GM19324 (cell line): Measurements from ENCODE around the gene SLC22A7.
"Not testable (repeated sequence)": the region's sequence is repeated elsewhere in the genome, so short reads cannot be mapped to it uniquely, and the experiment has no call there.

Experiments
- ATAC-seq: cut with Tn5 transposase; IDR thresholded peaks from one replicate; pipeline ENCODE4 v1.9.1; 2021; ENCODE audit warnings: mild to moderate bottlenecking, moderate library complexity; ENCODE audit not compliant: unreplicated experiment, low FRiP score

Gene SLC22A7

DNA sequence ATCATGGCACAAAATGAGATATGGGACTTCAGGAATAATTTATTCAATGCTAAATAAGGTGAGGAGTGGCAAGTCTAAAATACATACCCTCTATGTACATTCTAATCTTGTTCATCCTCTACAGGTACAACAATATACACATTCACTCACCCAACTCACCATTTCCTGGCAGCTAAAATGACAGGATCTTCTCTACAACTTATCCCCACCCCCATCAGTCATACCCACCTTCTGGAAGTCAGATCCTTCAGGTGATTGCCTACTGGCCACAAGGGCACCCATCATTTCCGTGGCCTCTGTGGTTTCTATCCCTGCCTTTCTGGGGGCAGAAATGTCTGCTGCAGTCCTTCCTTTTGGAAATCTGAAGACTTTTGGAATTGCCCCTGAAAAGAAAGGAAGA lies 33.4 kb downstream of the SLC22A7 start:
- ATAC-seq = no peak

DNA sequence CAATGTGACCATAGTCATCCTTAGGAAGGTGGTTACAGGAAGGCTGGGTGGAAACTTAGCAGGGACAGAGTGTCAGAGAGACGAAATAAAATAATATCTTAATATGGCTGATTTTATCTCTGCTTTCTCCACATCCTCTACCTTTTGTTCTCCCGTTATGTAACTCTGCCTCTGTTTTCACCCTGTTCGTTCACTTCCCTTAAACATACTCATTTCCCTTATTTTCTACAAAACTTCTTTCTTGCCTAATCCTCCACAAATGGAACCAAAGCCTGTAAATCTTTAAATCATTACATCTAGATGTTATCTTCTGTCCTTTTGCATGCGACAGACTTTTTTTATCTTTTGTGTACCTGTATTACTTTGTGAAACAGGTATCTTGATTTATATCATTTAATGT lies 33.8 kb downstream of the SLC22A7 start:
- ATAC-seq = no peak

DNA sequence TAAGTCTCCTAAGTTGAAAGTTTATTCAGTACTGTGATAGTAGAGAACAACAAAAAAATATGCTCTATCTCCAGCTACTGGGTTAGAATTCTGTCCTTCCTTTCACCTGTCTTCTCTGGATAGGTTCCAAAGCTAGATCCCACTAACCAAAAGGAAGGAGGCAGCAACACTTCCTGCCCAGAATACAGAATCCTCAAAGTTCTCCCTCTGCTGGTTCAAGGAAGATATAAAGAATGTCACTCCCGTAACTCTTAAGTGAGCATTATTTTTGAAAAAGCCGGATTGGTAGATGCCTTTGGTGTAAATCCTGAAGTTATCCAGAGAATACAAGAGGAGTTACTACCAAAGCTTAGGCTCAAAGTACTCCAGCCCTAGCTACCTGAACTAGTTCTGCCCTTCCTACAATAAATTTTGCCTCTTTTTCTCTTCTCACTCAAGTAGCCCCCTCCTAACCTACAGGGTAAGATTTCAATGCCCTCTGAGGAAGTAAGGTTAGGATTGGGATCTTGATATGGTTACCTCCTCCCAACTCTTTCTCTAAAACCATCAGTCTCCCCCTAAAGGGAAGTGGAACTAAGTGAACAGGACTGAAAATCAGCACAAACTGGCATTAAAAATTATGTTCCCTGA lies 36.5 kb downstream of the SLC22A7 start:
- ATAC-seq = no peak

DNA sequence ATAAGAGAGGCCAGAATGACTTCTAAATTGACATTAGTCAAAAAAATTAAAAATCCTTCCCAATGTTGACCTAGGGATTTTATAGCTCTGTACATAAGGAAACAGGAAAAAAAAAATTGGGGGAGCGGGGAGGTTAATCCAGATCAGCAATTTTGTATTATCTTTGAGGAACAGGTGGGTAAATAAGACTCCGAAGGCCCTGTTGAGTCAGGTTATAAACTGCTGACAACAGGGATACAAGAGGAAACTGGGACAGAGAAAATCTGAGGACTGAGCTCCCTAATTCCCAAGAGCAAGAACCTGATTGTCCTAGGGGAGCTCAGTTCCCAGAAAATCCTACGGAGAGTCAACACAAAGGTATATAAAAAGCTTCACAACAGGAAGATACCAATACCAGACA lies 37.4 kb downstream of the SLC22A7 start:
- no peak for ATAC-seq

DNA sequence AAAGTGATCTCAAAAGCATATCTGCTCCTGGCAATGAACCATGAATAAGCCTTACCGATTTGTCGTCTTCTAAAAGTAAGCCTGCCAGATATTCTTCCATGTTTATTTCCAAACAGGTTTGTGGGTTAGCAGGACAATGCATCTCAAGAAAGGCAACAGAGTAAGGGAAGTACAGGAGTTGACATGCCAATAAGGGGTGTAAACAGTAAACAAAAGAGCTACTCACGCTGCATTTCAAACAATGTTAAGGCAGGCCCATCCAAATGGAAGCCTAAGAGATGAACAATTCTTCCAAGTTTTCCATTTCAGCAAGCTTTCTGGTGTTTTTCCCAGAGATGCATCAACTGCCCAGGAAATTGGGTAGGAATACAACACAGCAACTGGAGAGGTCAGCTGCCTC lies 38.3 kb downstream of the SLC22A7 start:
- no peak for ATAC-seq

DNA sequence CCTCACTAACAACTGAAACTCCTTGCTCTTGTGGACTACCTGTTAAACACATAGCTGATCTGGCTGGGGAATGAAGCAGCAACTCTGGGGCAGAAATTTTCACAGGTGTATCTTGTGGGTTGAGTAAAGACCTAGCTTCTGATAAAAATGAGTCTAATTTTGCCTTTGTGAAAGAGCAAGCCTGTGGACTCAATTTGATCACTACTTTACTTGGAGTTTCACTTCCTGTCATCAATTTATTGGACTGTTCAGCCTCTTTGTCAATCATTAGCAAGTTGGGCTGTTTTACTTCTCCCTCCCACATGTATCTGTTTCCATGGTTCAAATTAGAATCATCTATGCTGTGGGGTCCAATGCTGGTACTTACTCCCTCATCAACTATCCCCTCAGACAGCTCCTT lies 40.2 kb downstream of the SLC22A7 start:
- ATAC-seq = no peak

DNA sequence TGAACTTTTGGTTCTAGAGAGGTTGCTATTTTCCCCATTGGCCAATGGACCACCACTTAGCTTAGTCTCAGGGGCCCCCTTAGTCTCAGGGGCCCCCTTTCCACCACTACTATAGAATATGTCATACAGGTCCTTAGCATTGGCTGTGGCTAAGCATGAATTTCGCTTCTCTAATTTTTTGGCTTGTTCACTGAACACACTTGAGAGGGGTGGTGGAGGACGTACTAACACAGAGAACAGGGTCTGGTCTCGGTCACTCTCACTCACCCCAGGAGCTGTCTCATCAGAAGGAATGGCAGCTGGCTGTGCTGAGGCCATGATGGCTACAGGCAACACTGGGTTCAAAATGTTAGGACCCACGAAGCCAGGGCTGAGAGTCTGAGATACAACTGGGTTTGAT lies 41.1 kb downstream of the SLC22A7 start:
- no peak for ATAC-seq

DNA sequence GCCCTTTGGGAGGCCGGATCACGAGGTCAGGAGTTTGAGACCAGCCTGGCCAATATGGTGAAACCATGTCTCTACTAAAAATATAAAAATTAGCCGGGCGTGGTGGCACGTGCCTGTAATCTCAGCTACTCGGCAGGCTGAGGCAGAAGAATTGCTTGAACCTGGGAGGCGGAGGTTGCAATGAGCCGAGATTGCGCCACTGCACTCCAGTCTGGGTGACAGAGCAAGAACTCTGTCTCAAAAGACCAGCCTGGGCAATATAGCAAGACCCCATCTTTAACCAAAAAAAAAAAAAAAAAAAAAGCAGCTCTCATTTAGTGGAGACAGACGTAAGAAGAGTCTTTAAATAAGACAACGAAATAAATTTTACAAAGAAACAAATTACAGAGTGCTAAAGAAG lies 48.2 kb downstream of the SLC22A7 start:
- ATAC-seq = not testable (repeated sequence)

DNA sequence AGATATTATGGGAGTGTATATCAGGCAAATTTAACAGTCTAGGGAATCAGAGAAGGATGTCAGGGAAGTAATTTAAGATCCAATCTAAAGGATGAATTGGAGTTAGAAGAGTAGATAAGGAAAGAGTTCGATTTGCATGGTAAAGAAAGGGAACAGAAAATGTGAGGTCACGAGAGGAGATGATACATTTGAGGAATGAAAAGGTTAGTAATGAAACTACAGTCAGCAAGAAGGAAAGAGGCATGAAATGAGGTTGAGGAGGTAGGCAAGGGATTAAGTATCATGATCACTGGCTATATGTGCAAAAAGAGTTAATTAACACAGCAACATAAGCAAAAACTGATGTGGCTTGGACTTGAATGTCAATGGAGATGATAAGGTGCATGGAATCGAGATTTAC lies 49.0 kb downstream of the SLC22A7 start:
- ATAC-seq = no peak

DNA sequence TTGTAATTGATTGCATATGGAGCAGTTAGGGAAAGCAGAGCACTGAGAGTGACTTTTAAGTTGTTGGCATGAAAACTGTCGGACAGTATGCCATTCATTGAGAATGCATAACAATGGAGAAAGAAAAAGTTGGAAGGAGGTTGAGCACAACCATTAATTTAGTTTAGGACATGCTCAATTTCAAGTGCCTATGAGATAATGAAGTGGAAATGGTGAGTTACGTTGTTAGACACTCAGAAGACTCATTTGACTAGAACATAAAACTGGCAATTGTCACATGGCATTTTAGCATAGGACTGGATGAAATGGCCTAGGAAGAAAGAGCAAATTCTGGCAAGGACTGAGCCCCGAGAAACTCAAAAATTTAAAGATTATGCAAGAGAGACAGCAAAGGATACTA lies 49.4 kb downstream of the SLC22A7 start:
- no peak for ATAC-seq

DNA sequence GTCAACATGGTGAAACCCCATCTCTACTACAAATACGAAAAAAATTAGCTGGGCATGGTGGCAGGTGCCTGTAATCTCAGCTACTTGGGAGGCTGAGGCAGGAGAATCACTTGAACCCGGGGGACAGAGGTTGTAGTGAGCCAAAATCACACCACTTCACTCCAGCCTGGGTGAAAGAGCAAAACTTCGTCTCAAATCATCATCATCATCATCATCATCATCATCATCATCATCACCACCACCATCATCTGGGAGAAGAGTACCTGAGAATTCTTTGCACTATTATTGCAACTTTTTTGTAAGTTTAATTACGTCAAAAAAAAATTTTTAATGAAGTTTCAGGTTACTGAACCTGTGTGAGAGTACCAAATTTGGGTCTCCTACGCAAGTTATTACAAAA lies 53.9 kb downstream of the SLC22A7 start:
- ATAC-seq = not testable (repeated sequence)
